K562 (cell line): ENCODE results near the gene WIPF3. TPM values are rescaled to one million over a fixed set of nuclear protein-coding genes. Genes with fewer than 3 reads are reported as not detected.

Experiments
- BCL6 ChIP-seq: fragments of 250-450 bp; sonication (Bioruptor Pico); IDR thresholded peaks from 2 replicates; pipeline ENCODE4 v1.4.0; 2020
- MTA1 ChIP-seq: fragments of 450-650 bp; IDR thresholded peaks from 2 replicates; pipeline ENCODE4 v1.6.1; 2017; ENCODE audit warnings: borderline replicate concordance
- NR4A1 ChIP-seq, 2 experiments: fragments of 250-450 bp in 1 of 2; fragments of 450-650 bp in 1 of 2; sonication (Bioruptor Pico) in 1 of 2; IDR thresholded peaks; 2 replicates each; pipeline versions ENCODE4 v1.4.0 to v1.6.1; 2016 to 2020; ENCODE audit warnings: mild to moderate bottlenecking in 2 of 2, missing compliant biosample characterization in 1 of 2, missing genetic modification characterization in 1 of 2, moderate library complexity in 1 of 2
- PYGO2 ChIP-seq: fragments of 450-650 bp; IDR thresholded peaks from 2 replicates; pipeline ENCODE4 v1.6.1; 2016; ENCODE audit warnings: mild to moderate bottlenecking, missing genetic modification characterization, moderate library complexity, missing compliant biosample characterization
- SMAD4 ChIP-seq: fragments of 250-450 bp; sonication (Bioruptor Pico); conservative IDR thresholded peaks from 2 replicates; pipeline ENCODE4 v1.8.0; 2021; ENCODE audit warnings: inconsistent platforms, mild to moderate bottlenecking, moderate library complexity
- SRF ChIP-seq, 2 experiments: fragments of 250-450, 450-650 bp in 1 of 2; sonication (Bioruptor Pico) in 1 of 2; sonication (generic) in 1 of 2; formaldehyde crosslinking; IDR thresholded peaks; 2 replicates each; pipeline versions ENCODE4 v1.5.0 to v1.5.1; 2020 to 2022; ENCODE audit warnings: mild to moderate bottlenecking in 1 of 2, missing genetic modification reagents in 1 of 2
- TEAD2 ChIP-seq: fragments of 450-650 bp; IDR thresholded peaks from 2 replicates; pipeline ENCODE4 v1.6.1; 2016; ENCODE audit warnings: missing genetic modification characterization, control low read depth, missing compliant biosample characterization
- ZBTB17 ChIP-seq: fragments of 450-650 bp; formaldehyde crosslinking; IDR thresholded peaks from 2 replicates; pipeline ENCODE4 v1.4.0; 2020; ENCODE audit warnings: mild to moderate bottlenecking
- ZNF134 ChIP-seq: fragments of 250-450 bp; sonication (Bioruptor Pico); conservative IDR thresholded peaks from 2 replicates; pipeline ENCODE4 v1.4.0; 2020
- ZNF165 ChIP-seq: fragments of 250-450 bp; sonication (Bioruptor Pico); IDR thresholded peaks from 2 replicates; pipeline ENCODE4 v1.4.0; 2020; ENCODE audit warnings: borderline replicate concordance
- ZNF584 ChIP-seq: fragments of 200-800 bp; sonication (Bioruptor generic); IDR thresholded peaks from 2 replicates; pipeline ENCODE4 v1.6.1; 2016; ENCODE audit warnings: low read depth, mild to moderate bottlenecking, missing genetic modification characterization, missing compliant biosample characterization
- ZNF586 ChIP-seq: fragments of 450-650 bp; formaldehyde crosslinking; conservative IDR thresholded peaks from 2 replicates; pipeline ENCODE4 v1.4.0; 2020; ENCODE audit warnings: mild to moderate bottlenecking, moderate library complexity
- ZNF696 ChIP-seq: fragments of 250-450 bp; sonication (Bioruptor Pico); conservative IDR thresholded peaks from 2 replicates; pipeline ENCODE4 v1.4.0; 2020; ENCODE audit warnings: mild to moderate bottlenecking, moderate library complexity
- ZNF785 ChIP-seq: fragments of 250-450 bp; sonication (Bioruptor Pico); IDR thresholded peaks from 2 replicates; pipeline ENCODE4 v1.4.0; 2020; ENCODE audit warnings: mild to moderate bottlenecking
- polyA plus RNA-seq, 8 experiments: library from polyadenylated mRNA; depleted of rRNA in 4 of 8; stranded (reverse) in 5 of 8; unstranded in 3 of 8; fragments of >200 nt; fragmentation: Nextera tagmentation in 2 of 8; fragmentation: Illumina TruSeq in 1 of 8; extraction: Ambion mirVana in 2 of 8; extraction: Trizol in 1 of 8; gene quantifications; 2 replicates each; pipeline versions ENCODE4 v1.2.1 to v1.2.3, GENCODE V29; 2011 to 2014; ENCODE audit warnings: inconsistent platforms in 1 of 8, missing spikeins in 1 of 8
- total RNA-seq, 7 experiments: library from RNA; depleted of rRNA in 6 of 7; stranded (reverse); fragments of >200 nt in 6 of 7; fragmentation: Illumina TruSeq in 2 of 7; extraction: Trizol in 2 of 7; gene quantifications; 2 replicates each; pipeline versions ENCODE4 v1.2.1 to v1.2.3, GENCODE V29; 2011 to 2021; ENCODE audit warnings: low replicate concordance in 1 of 7
- TF ChIP-seq, protein P1 (sequence below): fragments of 250-450 bp; sonication (Bioruptor Pico); IDR thresholded peaks from 2 replicates; pipeline ENCODE4 v1.8.0; 2021; ENCODE audit warnings: moderate library complexity, mild to moderate bottlenecking, inconsistent platforms
- TF ChIP-seq, protein P2 (sequence below): fragments of 250-450 bp; sonication (Bioruptor Pico); IDR thresholded peaks from 2 replicates; pipeline ENCODE4 v1.8.0; 2021; ENCODE audit warnings: moderate library complexity, mild to moderate bottlenecking, inconsistent platforms
- TF ChIP-seq, protein P3 (sequence below): fragments of 450-650 bp; conservative IDR thresholded peaks from 2 replicates; pipeline ENCODE4 v1.6.1; 2016; ENCODE audit warnings: missing genetic modification characterization, low read depth, mild to moderate bottlenecking, control low read depth, missing compliant biosample characterization
- TF ChIP-seq, protein P4 (sequence below): fragments of 450-650 bp; IDR thresholded peaks from 2 replicates; pipeline ENCODE4 v1.6.1; 2017; ENCODE audit warnings: antibody characterized with exemption, mild to moderate bottlenecking

Gene WIPF3
- total and polyA plus RNA-seq, 9 of the 15 experiments (the other 6 are each of a cell fraction or from before 2014, with no cell fraction given) = 0.18 to 3.2 (median 1.7) TPM

DNA sequence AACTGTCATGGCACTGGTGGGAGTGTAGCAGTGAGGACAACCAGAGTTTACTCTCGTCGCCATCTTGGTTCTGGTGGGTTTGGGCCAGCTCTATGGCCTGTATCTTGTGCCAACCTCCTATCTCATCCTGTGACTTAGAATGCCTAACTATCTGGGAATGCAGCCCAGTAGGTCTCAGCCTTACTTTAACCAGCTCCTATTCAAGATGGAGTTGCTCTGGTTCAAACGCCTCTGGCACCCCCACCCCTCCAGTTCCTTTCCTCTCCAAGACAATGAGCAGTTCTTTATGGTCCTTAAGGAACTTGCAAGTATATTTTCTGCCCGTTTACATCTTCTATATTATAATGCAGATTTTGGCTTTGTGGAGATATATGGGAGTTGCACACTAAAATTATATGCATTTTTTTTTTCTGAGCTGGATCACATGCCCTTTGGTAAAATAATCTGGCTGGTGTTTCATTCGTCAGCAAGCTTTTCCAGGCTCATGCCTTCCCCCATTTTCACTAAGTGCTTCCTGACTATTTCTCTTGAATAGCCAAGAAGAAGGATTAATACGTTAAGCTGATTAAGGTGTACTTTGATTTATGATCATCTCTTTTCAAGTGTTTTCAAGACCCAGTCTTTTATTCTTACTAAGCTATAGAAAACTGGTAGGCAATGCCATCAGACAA lies 11.2 kb upstream of the WIPF3 start (continued):
- TF ChIP-seq, protein P1, sequence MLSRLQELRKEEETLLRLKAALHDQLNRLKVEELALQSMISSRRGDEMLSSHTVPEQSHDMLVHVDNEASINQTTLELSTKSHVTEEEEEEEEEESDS (CRISPR knock-in tag) = 0 out of 2 replicates have a peak, but pooled peaks have one; percentile 27
- TF ChIP-seq ZNF165 (peak; percentile 59; the same call in 1 of the 2 replicates), ZNF134 (CRISPR knock-in tag) (peak; percentile 55; the same call in 1 of the 2 replicates), ZNF696 (CRISPR knock-in tag) (0 out of 2 replicates have a peak, but pooled peaks have one; percentile 75), TEAD2 (tag) (peak; percentile 74), SMAD4 (peak; percentile 93), PYGO2 (peak; percentile 84), BCL6 (CRISPR knock-in tag) (peak; percentile 72; the same call in 1 of the 2 replicates), ZNF785 (CRISPR knock-in tag) (peak; percentile 71; the same call in 1 of the 2 replicates), SRF (CRISPR knock-in tag; IDR thresholded peaks at IDR 0.05) (no peak), ZBTB17 (peak; percentile 91), ZNF586 (CRISPR knock-in tag) (0 out of 2 replicates have a peak, but pooled peaks have one; percentile 51), MTA1 (no peak), ZNF584 (CRISPR knock-in tag) (peak; percentile 74; the same call in 1 of the 2 replicates), NR4A1 (CRISPR knock-in tag; IDR thresholded peaks at IDR 0.05) (no peak), NR4A1 (tag; IDR thresholded peaks at IDR 0.05) (peak; percentile 97)
- TF ChIP-seq, protein P2, sequence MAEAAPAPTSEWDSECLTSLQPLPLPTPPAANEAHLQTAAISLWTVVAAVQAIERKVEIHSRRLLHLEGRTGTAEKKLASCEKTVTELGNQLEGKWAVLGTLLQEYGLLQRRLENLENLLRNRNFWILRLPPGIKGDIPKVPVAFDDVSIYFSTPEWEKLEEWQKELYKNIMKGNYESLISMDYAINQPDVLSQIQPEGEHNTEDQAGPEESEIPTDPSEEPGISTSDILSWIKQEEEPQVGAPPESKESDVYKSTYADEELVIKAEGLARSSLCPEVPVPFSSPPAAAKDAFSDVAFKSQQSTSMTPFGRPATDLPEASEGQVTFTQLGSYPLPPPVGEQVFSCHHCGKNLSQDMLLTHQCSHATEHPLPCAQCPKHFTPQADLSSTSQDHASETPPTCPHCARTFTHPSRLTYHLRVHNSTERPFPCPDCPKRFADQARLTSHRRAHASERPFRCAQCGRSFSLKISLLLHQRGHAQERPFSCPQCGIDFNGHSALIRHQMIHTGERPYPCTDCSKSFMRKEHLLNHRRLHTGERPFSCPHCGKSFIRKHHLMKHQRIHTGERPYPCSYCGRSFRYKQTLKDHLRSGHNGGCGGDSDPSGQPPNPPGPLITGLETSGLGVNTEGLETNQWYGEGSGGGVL (CRISPR knock-in tag) = peak; percentile 85
- TF ChIP-seq, protein P3, sequence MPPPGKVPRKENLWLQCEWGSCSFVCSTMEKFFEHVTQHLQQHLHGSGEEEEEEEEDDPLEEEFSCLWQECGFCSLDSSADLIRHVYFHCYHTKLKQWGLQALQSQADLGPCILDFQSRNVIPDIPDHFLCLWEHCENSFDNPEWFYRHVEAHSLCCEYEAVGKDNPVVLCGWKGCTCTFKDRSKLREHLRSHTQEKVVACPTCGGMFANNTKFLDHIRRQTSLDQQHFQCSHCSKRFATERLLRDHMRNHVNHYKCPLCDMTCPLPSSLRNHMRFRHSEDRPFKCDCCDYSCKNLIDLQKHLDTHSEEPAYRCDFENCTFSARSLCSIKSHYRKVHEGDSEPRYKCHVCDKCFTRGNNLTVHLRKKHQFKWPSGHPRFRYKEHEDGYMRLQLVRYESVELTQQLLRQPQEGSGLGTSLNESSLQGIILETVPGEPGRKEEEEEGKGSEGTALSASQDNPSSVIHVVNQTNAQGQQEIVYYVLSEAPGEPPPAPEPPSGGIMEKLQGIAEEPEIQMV (tag) = peak; percentile 77; the same call in 1 of the 2 replicates
- TF ChIP-seq, protein P4, sequence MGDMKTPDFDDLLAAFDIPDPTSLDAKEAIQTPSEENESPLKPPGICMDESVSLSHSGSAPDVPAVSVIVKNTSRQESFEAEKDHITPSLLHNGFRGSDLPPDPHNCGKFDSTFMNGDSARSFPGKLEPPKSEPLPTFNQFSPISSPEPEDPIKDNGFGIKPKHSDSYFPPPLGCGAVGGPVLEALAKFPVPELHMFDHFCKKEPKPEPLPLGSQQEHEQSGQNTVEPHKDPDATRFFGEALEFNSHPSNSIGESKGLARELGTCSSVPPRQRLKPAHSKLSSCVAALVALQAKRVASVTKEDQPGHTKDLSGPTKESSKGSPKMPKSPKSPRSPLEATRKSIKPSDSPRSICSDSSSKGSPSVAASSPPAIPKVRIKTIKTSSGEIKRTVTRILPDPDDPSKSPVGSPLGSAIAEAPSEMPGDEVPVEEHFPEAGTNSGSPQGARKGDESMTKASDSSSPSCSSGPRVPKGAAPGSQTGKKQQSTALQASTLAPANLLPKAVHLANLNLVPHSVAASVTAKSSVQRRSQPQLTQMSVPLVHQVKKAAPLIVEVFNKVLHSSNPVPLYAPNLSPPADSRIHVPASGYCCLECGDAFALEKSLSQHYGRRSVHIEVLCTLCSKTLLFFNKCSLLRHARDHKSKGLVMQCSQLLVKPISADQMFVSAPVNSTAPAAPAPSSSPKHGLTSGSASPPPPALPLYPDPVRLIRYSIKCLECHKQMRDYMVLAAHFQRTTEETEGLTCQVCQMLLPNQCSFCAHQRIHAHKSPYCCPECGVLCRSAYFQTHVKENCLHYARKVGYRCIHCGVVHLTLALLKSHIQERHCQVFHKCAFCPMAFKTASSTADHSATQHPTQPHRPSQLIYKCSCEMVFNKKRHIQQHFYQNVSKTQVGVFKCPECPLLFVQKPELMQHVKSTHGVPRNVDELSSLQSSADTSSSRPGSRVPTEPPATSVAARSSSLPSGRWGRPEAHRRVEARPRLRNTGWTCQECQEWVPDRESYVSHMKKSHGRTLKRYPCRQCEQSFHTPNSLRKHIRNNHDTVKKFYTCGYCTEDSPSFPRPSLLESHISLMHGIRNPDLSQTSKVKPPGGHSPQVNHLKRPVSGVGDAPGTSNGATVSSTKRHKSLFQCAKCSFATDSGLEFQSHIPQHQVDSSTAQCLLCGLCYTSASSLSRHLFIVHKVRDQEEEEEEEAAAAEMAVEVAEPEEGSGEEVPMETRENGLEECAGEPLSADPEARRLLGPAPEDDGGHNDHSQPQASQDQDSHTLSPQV = peak; percentile 98
